ENCODE data around the gene YPEL2. TPM values are rescaled to one million over a fixed set of nuclear protein-coding genes. Genes with fewer than 3 reads are reported as not detected.
A peak's percentile ranks its signal among the peaks of the same experiment; 100 is the strongest.

YPEL2 gene
- total and polyA plus RNA-seq, 2 donors (not counting 3 experiments of a cell fraction or from before 2014, with no cell fraction given) = 36.5 to 66.8 TPM

- intact Hi-C loops (cut with micrococcal nuclease) (loop anchor here (1.0 kb wide), 2 partner anchors 48 to 63 kb away; no protein-coding TSS in a partner anchor), dilution Hi-C loops (cut with MboI; ENCODE audit: extremely low pct_ligation_motif_present, low sequenced_read_pairs) (no loop called here)
- H3K9me3 ChIP-seq (replicated peaks; ENCODE audit: control insufficient read depth, insufficient read depth, low read length) = no peaks in the 10 kb centered on the region
- BruUV-seq (replicated peaks) = no TSS peak
- FAIRE-seq = peak; percentile 71
- H3K36me3 ChIP-seq (ENCODE audit: control insufficient read depth in 2 of 2, extremely low read depth in 1 of 2, insufficient read depth in 2 of 2, low read length in 2 of 2) = peaks cover 0 to 4% of the 10 kb centered on the region in 2 experiments
- H3K27me3 ChIP-seq (ENCODE audit: control insufficient read depth in 2 of 2, insufficient read depth in 2 of 2, low read length in 2 of 2) = no peaks in the 10 kb centered on the region
- no peaks in the 10 kb centered on the region for H3K9me1 ChIP-seq (replicated peaks; ENCODE audit: control insufficient read depth, extremely low read depth, insufficient read depth, low read length)
- peak overlapping the region; percentile 28 for H3K9ac ChIP-seq (replicated peaks; ENCODE audit: extremely low read depth, insufficient read depth, low read length)
- H3K27ac ChIP-seq (ENCODE audit: insufficient read depth, low read depth, low read length) = peak overlapping the region; percentile 84
- peak overlapping the region; percentile 41 for H3K4me2 ChIP-seq (ENCODE audit: insufficient read depth, low read length)
- no peaks in the 10 kb centered on the region for H4K20me1 ChIP-seq (replicated peaks; ENCODE audit: control insufficient read depth, extremely low read depth, insufficient read depth, low read length)
- ChIA-PET CTCF (interaction anchor here (0.6 to 3.0 kb wide), 7 partner anchors 17 to 100 kb away, joined by 3 to 17 read pairs (median 4); no protein-coding TSS in a partner anchor), POLR2A (interaction anchor here (0.6 kb wide), 1 partner anchor 45 kb away, joined by 4 read pairs; no protein-coding TSS in a partner anchor)
- H3K4me1 ChIP-seq (ENCODE audit: control insufficient read depth, extremely low read depth, insufficient read depth, low read length) = peaks cover 58% of the 10 kb centered on the region
- no peak overlapping the region for H3K4me3 ChIP-seq (replicated peaks in 1 of 3; ENCODE audit: insufficient read depth in 1 of 3, low read depth in 1 of 3, low read length in 3 of 3)
- peaks cover 21% of the 10 kb centered on the region for H3K79me2 ChIP-seq (ENCODE audit: control insufficient read depth, insufficient read depth, low read length)
- DNase-seq (ENCODE audit: low read depth, low spot score) = peak; percentile 93
- TF ChIP-seq JUN (IDR thresholded peaks at IDR 0.05; ENCODE audit: borderline replicate concordance, insufficient read depth, insufficient read length, low read depth) (peak; percentile 82), MAX (IDR thresholded peaks at IDR 0.05; ENCODE audit: insufficient read depth, insufficient read length) (no peak), EZH2 (IDR thresholded peaks at IDR 0.05; ENCODE audit: borderline replicate concordance, low read depth, low read length, severe bottlenecking) (no peak), GATA2 (IDR thresholded peaks at IDR 0.05; ENCODE audit: insufficient read depth, insufficient read length, low read depth, low read length) (no peak), FOS (IDR thresholded peaks at IDR 0.05; ENCODE audit: borderline replicate concordance, insufficient read depth, low read length) (peak; percentile 36), MYC (IDR thresholded peaks at IDR 0.05; ENCODE audit: low read depth, low read length) (no peak), CTCF (IDR thresholded peaks at IDR 0.05; ENCODE audit: extremely low read depth in 1 of 2, insufficient read depth in 1 of 2, low read depth in 1 of 2, low read length in 2 of 2) (no peak)
- H2AFZ ChIP-seq (ENCODE audit: low read depth, low read length) = no peak overlapping the region
Measured at GRCh38 chr17:59378675-59379074, 47.2 kb downstream of the YPEL2 start.
